ENCODE data around the gene BHLHE40. TPM values are rescaled to one million over a fixed set of nuclear protein-coding genes. Genes with fewer than 3 reads are reported as not detected.
A peak's percentile ranks its signal among the peaks of the same experiment; 100 is the strongest.

Gene BHLHE40
- polyA plus RNA-seq, 2 of the 4 experiments (the other 2 are of a cell fraction): 102 to 160 TPM

DNA sequence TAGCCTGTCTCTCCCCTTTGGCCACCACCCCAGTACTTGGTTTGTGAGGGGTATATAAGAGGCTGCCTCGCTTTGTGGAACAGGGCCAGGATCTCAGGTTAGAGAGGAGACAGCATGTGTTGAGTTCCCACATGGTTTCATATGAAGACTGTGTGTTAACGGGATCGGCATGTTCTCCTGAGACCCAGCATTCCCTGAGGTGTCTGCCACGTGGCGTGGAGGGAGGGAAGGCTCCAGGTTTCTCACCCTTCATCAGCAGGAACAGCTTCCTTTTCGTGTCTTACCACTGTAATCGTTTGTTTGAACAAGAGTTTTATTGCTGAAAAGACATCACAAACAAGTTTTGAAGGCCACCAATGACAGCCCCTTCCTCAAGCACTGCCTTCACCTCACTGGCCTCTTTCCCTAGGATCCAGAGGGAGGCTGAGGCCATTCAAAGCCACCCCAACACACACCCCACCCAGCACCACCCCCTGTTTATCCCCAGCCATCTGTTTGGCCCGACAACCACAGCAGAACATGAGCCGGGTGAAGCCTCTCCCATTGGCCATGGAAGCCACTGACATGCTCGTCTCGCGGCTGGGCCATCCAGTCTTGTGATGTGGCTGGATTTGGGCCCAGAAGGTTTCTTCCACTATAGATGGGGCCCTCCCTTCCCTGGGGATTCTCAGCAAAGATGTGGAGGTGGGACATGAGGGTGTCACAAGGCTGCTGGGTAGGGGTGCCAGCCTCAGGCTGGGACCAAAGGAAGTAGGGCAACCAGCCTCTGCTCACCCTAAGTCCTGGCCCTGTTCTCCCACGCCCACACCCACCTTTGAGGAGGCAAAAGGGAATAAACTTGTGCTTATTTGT is 10.0 kb downstream of the BHLHE40 start (continued):
- TF ChIP-seq, protein P1, sequence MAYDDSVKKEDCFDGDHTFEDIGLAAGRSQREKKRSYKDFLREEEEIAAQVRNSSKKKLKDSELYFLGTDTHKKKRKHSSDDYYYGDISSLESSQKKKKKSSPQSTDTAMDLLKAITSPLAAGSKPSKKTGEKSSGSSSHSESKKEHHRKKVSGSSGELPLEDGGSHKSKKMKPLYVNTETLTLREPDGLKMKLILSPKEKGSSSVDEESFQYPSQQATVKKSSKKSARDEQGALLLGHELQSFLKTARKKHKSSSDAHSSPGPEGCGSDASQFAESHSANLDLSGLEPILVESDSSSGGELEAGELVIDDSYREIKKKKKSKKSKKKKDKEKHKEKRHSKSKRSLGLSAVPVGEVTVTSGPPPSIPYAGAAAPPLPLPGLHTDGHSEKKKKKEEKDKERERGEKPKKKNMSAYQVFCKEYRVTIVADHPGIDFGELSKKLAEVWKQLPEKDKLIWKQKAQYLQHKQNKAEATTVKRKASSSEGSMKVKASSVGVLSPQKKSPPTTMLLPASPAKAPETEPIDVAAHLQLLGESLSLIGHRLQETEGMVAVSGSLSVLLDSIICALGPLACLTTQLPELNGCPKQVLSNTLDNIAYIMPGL (CRISPR knock-in tag; IDR thresholded peaks at IDR 0.05; ENCODE audit: borderline replicate concordance): no peak; the same call in 1 of the 2 replicates
- no peak for TF ChIP-seq MAFK (IDR thresholded peaks at IDR 0.05; ENCODE audit: partially characterized antibody)
- TF ChIP-seq FOSL2 (IDR thresholded peaks at IDR 0.05): no peak
- TF ChIP-seq FOSL2 (CRISPR knock-in tag; IDR thresholded peaks at IDR 0.05): peak; percentile 34; the same call in 1 of the 2 replicates
- no peak for TF ChIP-seq RNF2 (IDR thresholded peaks at IDR 0.05; ENCODE audit: borderline replicate concordance, low read depth)
- TF ChIP-seq, protein P2, sequence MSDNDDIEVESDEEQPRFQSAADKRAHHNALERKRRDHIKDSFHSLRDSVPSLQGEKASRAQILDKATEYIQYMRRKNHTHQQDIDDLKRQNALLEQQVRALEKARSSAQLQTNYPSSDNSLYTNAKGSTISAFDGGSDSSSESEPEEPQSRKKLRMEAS (IDR thresholded peaks at IDR 0.05): peak; percentile 97
- no peak for TF ChIP-seq KDM1A (IDR thresholded peaks at IDR 0.05; ENCODE audit: low read depth)
- TF ChIP-seq ESRRA (IDR thresholded peaks at IDR 0.05; ENCODE audit: borderline replicate concordance, low read length): no peak
- TF ChIP-seq CEBPB (IDR thresholded peaks at IDR 0.05): no peak
- peak; percentile 64; the same call in 1 of the 2 replicates for TF ChIP-seq RARB (CRISPR knock-in tag; IDR thresholded peaks at IDR 0.05)
- TF ChIP-seq ATOH8 (CRISPR knock-in tag; IDR thresholded peaks at IDR 0.05; ENCODE audit: low read depth): peak; percentile 96
- TF ChIP-seq HDAC2 (IDR thresholded peaks at IDR 0.05): no peak
- no peak for TF ChIP-seq NFE2L2 (conservative IDR thresholded peaks at IDR 0.05; ENCODE audit: low read length)
- TF ChIP-seq TP53 (CRISPR knock-in tag; IDR thresholded peaks at IDR 0.05): peak; percentile 81
- TF ChIP-seq FOSB (CRISPR knock-in tag; IDR thresholded peaks at IDR 0.05): peak; percentile 88
- TF ChIP-seq, protein P3, sequence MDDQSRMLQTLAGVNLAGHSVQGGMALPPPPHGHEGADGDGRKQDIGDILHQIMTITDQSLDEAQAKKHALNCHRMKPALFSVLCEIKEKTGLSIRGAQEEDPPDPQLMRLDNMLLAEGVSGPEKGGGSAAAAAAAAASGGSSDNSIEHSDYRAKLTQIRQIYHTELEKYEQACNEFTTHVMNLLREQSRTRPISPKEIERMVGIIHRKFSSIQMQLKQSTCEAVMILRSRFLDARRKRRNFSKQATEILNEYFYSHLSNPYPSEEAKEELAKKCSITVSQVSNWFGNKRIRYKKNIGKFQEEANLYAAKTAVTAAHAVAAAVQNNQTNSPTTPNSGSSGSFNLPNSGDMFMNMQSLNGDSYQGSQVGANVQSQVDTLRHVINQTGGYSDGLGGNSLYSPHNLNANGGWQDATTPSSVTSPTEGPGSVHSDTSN (IDR thresholded peaks at IDR 0.05): no peak
- TF ChIP-seq SREBF2 (IDR thresholded peaks at IDR 0.05): no peak
- TF ChIP-seq RCOR1 (IDR thresholded peaks at IDR 0.05; ENCODE audit: low read depth, low read length): no peak
- peak; percentile 92 for TF ChIP-seq FOXS1 (CRISPR knock-in tag; IDR thresholded peaks at IDR 0.05)
- TF ChIP-seq, protein P4, sequence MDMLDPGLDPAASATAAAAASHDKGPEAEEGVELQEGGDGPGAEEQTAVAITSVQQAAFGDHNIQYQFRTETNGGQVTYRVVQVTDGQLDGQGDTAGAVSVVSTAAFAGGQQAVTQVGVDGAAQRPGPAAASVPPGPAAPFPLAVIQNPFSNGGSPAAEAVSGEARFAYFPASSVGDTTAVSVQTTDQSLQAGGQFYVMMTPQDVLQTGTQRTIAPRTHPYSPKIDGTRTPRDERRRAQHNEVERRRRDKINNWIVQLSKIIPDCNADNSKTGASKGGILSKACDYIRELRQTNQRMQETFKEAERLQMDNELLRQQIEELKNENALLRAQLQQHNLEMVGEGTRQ (IDR thresholded peaks at IDR 0.05): no peak
- peak; percentile 99 for TF ChIP-seq EHF (CRISPR knock-in tag; IDR thresholded peaks at IDR 0.05)
- TF ChIP-seq MAZ (IDR thresholded peaks at IDR 0.05; ENCODE audit: borderline replicate concordance, low read depth, low read length): no peak
- no peak for TF ChIP-seq JUN (IDR thresholded peaks at IDR 0.05)
- TF ChIP-seq JUNB (IDR thresholded peaks at IDR 0.05): no peak
- no peak for TF ChIP-seq CBX2 (IDR thresholded peaks at IDR 0.05; ENCODE audit: borderline replicate concordance, low read depth)
- peak; percentile 57; the same call in 1 of the 2 replicates for TF ChIP-seq TFCP2L1 (CRISPR knock-in tag; IDR thresholded peaks at IDR 0.05)
- TF ChIP-seq MYC (IDR thresholded peaks at IDR 0.05; ENCODE audit: borderline replicate concordance, low read length): peak; percentile 54; the same call in 1 of the 2 replicates
- peak; percentile 42; the same call in 1 of the 2 replicates for TF ChIP-seq GATA3 (IDR thresholded peaks at IDR 0.05; ENCODE audit: borderline replicate concordance)
- TF ChIP-seq, protein P5, sequence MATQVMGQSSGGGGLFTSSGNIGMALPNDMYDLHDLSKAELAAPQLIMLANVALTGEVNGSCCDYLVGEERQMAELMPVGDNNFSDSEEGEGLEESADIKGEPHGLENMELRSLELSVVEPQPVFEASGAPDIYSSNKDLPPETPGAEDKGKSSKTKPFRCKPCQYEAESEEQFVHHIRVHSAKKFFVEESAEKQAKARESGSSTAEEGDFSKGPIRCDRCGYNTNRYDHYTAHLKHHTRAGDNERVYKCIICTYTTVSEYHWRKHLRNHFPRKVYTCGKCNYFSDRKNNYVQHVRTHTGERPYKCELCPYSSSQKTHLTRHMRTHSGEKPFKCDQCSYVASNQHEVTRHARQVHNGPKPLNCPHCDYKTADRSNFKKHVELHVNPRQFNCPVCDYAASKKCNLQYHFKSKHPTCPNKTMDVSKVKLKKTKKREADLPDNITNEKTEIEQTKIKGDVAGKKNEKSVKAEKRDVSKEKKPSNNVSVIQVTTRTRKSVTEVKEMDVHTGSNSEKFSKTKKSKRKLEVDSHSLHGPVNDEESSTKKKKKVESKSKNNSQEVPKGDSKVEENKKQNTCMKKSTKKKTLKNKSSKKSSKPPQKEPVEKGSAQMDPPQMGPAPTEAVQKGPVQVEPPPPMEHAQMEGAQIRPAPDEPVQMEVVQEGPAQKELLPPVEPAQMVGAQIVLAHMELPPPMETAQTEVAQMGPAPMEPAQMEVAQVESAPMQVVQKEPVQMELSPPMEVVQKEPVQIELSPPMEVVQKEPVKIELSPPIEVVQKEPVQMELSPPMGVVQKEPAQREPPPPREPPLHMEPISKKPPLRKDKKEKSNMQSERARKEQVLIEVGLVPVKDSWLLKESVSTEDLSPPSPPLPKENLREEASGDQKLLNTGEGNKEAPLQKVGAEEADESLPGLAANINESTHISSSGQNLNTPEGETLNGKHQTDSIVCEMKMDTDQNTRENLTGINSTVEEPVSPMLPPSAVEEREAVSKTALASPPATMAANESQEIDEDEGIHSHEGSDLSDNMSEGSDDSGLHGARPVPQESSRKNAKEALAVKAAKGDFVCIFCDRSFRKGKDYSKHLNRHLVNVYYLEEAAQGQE (IDR thresholded peaks at IDR 0.05): no peak
- TF ChIP-seq ZFP36 (IDR thresholded peaks at IDR 0.05; ENCODE audit: borderline replicate concordance, partially characterized antibody): no peak
- TF ChIP-seq BHLHE40 (IDR thresholded peaks at IDR 0.05; ENCODE audit: low read depth, low read length): no peak
- TF ChIP-seq, protein P6, sequence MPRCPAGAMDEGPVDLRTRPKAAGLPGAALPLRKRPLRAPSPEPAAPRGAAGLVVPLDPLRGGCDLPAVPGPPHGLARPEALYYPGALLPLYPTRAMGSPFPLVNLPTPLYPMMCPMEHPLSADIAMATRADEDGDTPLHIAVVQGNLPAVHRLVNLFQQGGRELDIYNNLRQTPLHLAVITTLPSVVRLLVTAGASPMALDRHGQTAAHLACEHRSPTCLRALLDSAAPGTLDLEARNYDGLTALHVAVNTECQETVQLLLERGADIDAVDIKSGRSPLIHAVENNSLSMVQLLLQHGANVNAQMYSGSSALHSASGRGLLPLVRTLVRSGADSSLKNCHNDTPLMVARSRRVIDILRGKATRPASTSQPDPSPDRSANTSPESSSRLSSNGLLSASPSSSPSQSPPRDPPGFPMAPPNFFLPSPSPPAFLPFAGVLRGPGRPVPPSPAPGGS (IDR thresholded peaks at IDR 0.05): no peak
- TF ChIP-seq PHF8 (IDR thresholded peaks at IDR 0.05; ENCODE audit: borderline replicate concordance, low read depth): no peak
- TF ChIP-seq RFX5 (IDR thresholded peaks at IDR 0.05): no peak
